WTC11 (cell line): ENCODE measurements around the gene INS.

ENCODE experiments used
- CBFB ChIP-seq: sonication (generic); formaldehyde crosslinking; IDR thresholded peaks from 2 replicates; pipeline ENCODE4 v1.8.1; 2022; ENCODE audit warnings: mild to moderate bottlenecking, low read depth, missing genetic modification reagents
- NR3C1 ChIP-seq: sonication (generic); formaldehyde crosslinking; conservative IDR thresholded peaks from 2 replicates; pipeline ENCODE4 v1.8.1; 2023; ENCODE audit warnings: low read depth, mild to moderate bottlenecking, missing genetic modification reagents
- TF ChIP-seq, protein P1 (sequence below): sonication (generic); formaldehyde crosslinking; IDR thresholded peaks from 2 replicates; pipeline ENCODE4 v1.8.1; 2022; ENCODE audit warnings: mild to moderate bottlenecking, missing genetic modification reagents, moderate library complexity, borderline replicate concordance
- TF ChIP-seq, protein P2 (sequence below): sonication (generic); formaldehyde crosslinking; IDR thresholded peaks from 2 replicates; pipeline ENCODE4 v1.8.0; 2022; ENCODE audit warnings: missing genetic modification reagents
- TF ChIP-seq, protein P3 (sequence below): fragments of 200-600 bp; IDR thresholded peaks from 2 replicates; pipeline ENCODE4 v1.8.0; 2022; ENCODE audit warnings: antibody characterized with exemption
- TF ChIP-seq, protein P4 (sequence below): sonication (generic); formaldehyde crosslinking; IDR thresholded peaks from 2 replicates; pipeline ENCODE4 v1.8.1; 2022; ENCODE audit warnings: low read depth, missing genetic modification reagents, borderline replicate concordance

DNA sequence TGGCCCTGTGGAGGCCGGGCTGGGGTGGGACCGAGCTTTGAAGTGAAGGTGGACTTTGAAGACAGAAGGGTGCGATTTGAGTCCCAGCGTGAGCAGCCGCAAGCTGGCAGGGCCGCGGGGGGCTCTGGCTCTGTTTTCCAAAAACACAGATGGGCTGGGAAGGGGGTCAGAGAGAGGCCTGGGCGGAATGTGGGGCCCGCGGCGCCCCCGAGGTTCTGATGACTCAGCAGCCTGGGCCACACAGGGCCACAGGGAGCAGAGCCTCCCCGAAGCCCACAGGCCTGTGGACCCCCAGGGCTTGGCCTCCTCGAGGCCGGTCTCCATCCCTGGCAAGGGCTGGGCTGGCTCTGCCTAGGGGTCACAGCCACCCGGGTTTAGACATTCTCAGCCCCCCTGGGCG lies 6.1 kb downstream of the INS start:
- TF ChIP-seq, protein P1, sequence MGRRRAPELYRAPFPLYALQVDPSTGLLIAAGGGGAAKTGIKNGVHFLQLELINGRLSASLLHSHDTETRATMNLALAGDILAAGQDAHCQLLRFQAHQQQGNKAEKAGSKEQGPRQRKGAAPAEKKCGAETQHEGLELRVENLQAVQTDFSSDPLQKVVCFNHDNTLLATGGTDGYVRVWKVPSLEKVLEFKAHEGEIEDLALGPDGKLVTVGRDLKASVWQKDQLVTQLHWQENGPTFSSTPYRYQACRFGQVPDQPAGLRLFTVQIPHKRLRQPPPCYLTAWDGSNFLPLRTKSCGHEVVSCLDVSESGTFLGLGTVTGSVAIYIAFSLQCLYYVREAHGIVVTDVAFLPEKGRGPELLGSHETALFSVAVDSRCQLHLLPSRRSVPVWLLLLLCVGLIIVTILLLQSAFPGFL (CRISPR knock-in tag) = no peak
- TF ChIP-seq, protein P2, sequence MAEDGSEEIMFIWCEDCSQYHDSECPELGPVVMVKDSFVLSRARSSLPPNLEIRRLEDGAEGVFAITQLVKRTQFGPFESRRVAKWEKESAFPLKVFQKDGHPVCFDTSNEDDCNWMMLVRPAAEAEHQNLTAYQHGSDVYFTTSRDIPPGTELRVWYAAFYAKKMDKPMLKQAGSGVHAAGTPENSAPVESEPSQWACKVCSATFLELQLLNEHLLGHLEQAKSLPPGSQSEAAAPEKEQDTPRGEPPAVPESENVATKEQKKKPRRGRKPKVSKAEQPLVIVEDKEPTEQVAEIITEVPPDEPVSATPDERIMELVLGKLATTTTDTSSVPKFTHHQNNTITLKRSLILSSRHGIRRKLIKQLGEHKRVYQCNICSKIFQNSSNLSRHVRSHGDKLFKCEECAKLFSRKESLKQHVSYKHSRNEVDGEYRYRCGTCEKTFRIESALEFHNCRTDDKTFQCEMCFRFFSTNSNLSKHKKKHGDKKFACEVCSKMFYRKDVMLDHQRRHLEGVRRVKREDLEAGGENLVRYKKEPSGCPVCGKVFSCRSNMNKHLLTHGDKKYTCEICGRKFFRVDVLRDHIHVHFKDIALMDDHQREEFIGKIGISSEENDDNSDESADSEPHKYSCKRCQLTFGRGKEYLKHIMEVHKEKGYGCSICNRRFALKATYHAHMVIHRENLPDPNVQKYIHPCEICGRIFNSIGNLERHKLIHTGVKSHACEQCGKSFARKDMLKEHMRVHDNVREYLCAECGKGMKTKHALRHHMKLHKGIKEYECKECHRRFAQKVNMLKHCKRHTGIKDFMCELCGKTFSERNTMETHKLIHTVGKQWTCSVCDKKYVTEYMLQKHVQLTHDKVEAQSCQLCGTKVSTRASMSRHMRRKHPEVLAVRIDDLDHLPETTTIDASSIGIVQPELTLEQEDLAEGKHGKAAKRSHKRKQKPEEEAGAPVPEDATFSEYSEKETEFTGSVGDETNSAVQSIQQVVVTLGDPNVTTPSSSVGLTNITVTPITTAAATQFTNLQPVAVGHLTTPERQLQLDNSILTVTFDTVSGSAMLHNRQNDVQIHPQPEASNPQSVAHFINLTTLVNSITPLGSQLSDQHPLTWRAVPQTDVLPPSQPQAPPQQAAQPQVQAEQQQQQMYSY = no peak
- TF ChIP-seq, protein P3, sequence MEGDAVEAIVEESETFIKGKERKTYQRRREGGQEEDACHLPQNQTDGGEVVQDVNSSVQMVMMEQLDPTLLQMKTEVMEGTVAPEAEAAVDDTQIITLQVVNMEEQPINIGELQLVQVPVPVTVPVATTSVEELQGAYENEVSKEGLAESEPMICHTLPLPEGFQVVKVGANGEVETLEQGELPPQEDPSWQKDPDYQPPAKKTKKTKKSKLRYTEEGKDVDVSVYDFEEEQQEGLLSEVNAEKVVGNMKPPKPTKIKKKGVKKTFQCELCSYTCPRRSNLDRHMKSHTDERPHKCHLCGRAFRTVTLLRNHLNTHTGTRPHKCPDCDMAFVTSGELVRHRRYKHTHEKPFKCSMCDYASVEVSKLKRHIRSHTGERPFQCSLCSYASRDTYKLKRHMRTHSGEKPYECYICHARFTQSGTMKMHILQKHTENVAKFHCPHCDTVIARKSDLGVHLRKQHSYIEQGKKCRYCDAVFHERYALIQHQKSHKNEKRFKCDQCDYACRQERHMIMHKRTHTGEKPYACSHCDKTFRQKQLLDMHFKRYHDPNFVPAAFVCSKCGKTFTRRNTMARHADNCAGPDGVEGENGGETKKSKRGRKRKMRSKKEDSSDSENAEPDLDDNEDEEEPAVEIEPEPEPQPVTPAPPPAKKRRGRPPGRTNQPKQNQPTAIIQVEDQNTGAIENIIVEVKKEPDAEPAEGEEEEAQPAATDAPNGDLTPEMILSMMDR = no peak
- no peak for TF ChIP-seq CBFB (CRISPR knock-in tag)
- TF ChIP-seq NR3C1 = no peak
- TF ChIP-seq, protein P4, sequence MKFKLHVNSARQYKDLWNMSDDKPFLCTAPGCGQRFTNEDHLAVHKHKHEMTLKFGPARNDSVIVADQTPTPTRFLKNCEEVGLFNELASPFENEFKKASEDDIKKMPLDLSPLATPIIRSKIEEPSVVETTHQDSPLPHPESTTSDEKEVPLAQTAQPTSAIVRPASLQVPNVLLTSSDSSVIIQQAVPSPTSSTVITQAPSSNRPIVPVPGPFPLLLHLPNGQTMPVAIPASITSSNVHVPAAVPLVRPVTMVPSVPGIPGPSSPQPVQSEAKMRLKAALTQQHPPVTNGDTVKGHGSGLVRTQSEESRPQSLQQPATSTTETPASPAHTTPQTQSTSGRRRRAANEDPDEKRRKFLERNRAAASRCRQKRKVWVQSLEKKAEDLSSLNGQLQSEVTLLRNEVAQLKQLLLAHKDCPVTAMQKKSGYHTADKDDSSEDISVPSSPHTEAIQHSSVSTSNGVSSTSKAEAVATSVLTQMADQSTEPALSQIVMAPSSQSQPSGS (CRISPR knock-in tag) = no peak
